ENCODE measurements around the gene NGRN.
"Not testable (repeated sequence)": the region's sequence is repeated elsewhere in the genome, so short reads cannot be mapped to it uniquely, and the experiment has no call there.

NGRN gene

DNA sequence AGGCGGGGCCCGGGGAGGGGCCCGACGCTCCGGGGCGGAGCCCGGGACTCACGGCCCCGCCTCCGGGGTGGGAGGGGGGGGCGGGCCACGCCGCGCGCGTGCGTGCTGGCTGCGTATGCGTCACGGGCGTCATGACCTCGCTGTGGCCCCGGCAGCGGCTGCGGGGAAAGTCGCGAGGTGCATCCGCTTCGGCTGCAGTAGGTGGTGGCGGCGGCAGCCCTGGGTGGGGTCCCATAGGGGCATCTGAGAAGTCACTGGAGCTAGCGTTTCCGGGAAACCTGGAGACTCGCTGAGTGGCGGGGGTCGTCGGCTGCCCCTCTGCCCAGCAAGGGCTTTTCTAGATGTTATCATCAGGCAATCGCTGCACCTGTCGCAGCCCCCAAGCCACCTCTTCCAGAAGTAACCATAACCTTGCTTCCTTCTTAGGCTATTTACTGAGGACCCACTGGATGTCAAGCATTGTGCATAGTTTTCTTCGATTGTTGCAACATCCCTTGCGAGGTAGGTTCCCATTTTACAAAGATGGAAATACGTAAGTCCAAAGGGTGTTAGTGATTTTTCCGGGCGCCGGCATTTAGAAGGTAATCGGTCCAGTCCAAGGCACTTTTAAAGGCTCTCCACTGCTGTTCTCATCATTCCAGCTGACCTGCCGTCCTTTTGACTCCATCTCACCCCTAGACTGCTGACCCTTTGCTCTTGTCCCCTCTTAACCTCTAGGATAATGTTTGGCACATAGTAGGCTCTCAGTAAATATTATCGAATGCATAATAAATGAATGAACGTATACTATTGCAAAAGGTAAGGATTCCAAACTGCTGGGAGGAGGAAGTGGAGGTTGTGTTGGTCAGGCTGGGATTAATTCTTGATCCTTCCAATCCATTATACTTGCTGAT lies 31.1 kb upstream of the NGRN start, which contains the start of gene GDPGP1:
TSS of gene GDPGP1 (plus strand) at position 114 of the 893 bp plus-strand sequence. CDS start 6,700 bp downstream, outside the sequence.
- no peak for DNase-seq (ENCODE audit: low read depth in 2 of 2)

DNA sequence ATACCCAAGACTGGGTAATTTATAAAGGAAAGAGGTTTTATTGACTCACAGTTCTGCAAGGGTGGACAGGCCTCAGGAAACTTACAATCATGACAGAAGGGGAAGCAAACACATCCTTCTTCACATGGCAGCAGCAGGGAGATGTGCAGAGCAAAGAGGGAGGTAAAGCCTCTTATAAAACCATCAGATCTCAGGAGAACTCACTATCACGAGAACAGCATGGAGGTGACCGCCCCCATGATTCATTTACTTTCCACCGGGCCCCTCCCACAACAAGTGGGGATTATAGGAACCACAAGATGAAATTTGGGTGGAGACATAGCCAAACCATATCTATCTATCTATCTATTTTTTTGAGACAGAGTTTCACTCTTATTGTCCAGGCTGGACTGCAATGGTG lies 26.1 kb upstream of the NGRN start:
- DNase-seq (ENCODE audit: low read depth in 2 of 2), result no peak

DNA sequence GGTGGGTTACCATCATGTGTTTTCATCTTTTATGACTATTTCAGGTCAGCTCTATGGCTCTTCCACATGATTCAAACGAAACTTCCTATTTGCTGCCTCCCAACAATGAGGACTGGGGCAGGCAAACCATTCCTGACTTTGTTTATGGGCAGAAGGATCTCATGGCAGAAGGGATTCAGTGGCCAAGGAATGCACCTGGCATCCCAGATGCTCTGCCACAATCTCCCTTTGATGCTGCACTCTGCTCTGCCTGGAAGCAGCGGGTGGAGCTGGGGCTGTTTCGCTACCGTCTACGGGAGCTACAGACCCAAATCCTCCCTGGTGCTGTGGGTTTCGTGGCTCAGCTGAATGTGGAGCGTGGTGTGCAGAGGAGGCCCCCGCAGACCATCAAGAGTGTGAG lies 24.6 kb upstream of the NGRN start:
- DNase-seq (ENCODE audit: low read depth in 2 of 2), result no peak

DNA sequence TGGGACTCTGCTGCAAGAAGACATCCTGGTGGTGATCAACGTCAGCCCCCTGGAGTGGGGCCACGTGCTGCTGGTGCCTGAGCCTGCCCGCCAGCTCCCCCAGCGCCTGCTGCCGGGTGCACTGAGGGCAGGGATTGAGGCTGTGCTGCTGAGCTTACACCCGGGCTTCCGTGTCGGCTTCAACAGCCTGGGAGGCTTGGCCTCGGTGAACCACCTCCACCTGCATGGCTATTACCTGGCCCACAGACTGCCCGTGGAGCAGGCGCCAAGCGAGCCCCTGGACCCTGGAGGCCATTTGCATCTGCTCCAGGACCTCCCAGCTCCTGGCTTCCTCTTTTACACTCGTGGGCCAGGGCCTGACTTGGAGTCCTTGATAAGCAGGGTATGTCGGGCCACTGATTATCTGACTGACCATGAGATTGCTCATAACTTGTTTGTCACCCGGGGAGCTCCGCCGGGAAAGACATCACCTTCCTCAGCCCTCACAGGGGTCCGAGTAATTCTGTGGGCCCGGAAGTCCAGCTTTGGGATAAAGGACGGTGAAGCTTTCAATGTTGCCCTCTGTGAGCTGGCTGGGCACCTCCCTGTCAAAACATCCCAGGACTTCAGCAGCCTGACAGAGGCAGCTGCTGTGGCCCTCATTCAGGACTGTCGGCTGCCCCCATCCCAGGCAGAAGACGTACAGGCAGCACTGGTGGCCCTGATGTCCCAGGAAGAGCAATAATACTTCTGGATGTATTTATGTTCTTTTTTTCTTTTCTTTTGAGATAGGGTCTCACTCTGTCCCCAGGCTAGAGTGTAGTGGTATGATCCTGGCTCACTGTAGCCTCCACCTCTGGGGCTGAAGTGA lies 23.9 kb upstream of the NGRN start:
- DNase-seq (ENCODE audit: low read depth in 2 of 2), result no peak

DNA sequence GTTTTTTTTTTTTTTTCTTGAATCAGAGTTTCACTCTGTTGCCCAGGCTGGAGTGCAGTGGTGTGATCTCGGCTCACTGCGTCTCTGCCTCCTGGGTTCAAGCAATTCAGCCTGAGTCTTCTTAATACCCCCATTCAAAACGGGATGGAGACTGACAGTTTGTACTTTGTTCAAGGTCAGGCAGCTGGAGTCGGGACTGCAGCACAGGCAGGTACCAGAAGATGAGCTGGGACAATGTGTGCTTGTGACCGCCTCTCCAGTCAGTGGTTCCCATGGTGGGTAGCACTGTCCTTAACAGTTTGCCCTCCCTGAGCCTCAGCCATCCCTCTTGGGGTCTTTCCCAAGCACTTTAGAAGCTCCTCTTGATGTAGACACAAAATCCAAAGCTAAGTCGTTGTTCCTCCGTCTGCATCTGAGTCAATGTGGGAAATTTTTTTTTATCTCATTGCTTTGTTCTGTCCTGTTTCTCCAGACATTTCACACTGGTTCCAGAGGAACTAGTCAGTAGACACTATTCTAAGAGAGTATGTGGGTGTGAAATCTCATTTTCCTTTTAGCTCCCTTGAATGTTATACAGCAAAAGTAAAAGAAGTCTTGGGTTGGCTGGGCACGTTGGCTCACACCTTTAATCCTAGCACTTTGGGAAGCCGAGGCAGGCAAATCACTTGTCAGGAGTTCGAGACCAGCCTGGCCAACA lies 21.4 kb upstream of the NGRN start:
- DNase-seq (ENCODE audit: low read depth in 2 of 2), result no peak

GRCh38 chr15:90248789-90249202 lies 16.7 kb upstream of the NGRN start:
- no peak for DNase-seq (ENCODE audit: low read depth in 2 of 2)

GRCh38 chr15:90249203-90249863 lies 16.1 kb upstream of the NGRN start, which contains the start of gene TTLL13:
Gene TTLL13, plus strand, starts transcription at chr15:90249556. Its CDS starts 1,075 bp downstream, at chr15:90250631.
- DNase-seq (ENCODE audit: low read depth in 2 of 2), result peak; percentile 65 to 93

GRCh38 chr15:90257776-90258175 lies 7.7 kb upstream of the NGRN start:
- no peak for DNase-seq (ENCODE audit: low read depth in 2 of 2)

GRCh38 chr15:90259524-90259923 lies 5.9 kb upstream of the NGRN start:
- no peak for DNase-seq (ENCODE audit: low read depth in 2 of 2)

- not testable (repeated sequence) for DNase-seq (ENCODE audit: low read depth in 2 of 2)
Measured at GRCh38 chr15:90260731-90261130, 4.7 kb upstream of the NGRN start.

DNA sequence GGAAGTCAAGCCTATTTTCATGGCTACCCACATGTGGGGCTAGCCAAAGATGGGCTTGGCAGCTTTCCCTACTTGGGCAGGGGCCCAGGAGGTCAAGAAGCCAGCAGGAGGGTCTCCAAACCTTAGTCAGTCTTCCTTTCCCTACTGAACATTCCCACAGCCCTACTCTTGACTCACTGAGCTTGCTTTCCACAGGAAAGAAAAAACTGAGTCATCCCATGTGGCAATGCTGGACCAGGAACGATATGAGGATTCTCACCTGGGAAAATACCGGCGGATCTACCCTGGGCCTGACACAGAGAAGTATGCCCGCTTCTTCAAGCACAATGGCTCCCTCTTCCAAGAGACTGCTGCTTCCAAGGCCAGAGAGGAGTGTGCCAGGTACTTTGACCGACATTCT lies 3.7 kb upstream of the NGRN start:
- DNase-seq (ENCODE audit: low read depth in 2 of 2), result no peak

DNA sequence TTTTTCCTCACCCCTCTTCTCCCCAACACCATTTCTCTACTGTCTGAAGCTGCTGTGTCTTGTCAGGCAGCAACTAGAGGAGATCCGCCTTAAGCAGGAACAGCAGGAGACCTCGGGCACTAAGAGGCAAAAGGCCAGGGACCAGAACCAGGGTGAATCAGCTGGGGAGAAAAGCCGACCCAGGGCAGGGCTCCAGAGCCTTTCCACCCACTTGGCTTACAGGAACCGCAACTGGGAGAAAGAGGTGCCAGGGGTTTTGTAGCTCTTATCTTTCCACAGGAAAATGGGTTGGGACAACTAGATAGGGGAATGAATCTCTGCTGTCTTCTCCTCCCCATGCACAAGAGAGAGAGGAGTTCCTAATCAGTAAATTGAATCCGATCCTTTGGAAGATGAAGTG lies 3.0 kb upstream of the NGRN start:
- no peak for DNase-seq (ENCODE audit: low read depth in 2 of 2)

DNA sequence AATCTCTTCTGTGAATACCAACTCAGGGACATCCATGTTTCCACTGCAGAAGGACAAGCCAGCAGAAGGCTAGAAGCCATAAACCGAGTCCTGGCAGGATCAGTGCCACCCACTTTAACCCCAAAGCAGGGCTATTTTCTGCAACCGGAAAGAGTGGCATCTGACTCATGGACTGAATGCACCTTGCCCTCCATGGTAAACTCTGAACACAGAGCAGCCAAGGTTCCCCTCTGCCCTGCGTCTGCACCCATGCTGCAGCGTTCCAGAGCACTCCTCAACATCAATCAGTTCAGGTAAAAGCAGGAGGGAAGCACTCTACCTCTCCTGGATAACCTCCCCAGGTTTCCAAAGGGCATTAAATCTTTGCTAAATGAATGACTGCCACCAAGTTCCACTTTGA lies 801 bp upstream of the NGRN start:
- DNase-seq (ENCODE audit: low read depth in 2 of 2), result peak in 1 of 2 experiments; percentile 14

DNA sequence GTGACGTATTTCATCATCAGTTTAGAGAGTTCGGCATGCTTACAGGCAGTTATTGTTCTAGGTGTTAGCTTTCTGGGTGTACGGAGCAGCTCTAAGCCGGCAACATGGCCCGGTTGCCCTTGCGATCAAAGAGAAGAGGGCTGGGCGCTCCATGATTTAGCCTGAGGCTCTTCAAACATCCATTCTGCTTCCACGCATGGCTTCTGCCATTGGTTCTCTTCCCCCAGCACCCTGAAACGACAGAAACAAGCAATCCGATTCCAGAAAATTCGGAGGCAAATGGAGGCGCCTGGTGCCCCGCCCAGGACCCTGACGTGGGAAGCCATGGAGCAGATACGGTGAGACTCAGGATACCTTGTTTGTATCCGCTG lies 574 bp downstream of the NGRN start:
- peak; percentile 18 to 48 for DNase-seq (ENCODE audit: low read depth in 2 of 2)

- no peak for DNase-seq (ENCODE audit: low read depth in 2 of 2)
Measured at GRCh38 chr15:90266485-90266884, 1.0 kb downstream of the NGRN start.

DNA sequence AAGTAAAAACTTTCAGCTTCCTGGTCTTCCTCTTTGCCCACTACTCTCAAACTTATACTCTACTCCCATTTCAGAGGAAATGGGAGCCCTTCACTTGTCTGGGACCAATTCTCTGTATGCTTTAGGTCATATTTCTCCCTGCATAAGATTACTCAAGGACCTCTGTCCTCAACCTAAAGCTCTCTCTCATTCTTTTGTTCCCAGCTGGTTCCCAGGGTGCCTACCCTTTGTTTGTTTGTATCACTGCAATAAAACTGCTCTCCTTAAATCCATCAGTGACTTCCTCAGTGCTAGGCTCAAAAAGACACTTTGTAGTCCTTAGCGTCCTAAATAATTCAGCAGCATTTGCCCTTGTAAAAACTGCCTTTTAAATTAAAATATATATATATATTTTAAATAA lies 2.9 kb downstream of the NGRN start:
- no peak for DNase-seq (ENCODE audit: low read depth in 2 of 2)

DNA sequence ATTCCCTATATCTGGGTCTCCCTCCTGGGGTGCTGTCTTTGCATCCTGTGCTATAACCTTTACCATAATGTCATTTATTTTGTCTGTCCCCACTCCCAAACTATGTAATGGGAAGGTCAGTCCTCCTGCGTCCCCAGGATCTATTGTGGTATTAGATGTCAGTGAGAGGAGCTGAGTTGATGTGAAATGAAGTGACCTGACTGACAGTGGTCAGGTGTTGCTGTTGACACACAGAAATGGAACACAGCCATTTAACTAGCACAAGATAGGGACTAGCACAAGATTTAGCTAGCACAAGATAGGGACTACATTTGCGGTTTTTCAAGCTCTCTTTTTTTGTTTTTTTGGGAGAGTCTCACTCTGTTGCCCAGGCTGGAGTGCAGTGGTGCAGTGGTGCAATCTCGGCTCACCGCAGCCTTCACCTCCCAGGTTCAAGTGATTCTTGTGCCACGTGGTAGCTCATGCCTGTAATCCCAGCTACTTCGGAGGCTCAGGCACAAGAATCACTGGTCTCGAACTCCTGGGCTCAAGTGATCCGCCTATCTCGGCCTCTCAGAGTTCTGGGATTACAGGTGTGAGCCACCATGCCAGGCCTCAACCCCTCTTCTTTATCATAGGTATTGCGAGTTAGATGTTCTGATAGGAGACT lies 5.2 kb downstream of the NGRN start:
- DNase-seq (ENCODE audit: low read depth in 2 of 2), result no peak

- DNase-seq (ENCODE audit: low read depth in 2 of 2), result no peak
Measured at GRCh38 chr15:90271459-90272166, 6.1 kb downstream of the NGRN start.

- DNase-seq (ENCODE audit: low read depth in 2 of 2), result not testable (repeated sequence)
Measured at GRCh38 chr15:90278467-90278866, 13.0 kb downstream of the NGRN start.

DNA sequence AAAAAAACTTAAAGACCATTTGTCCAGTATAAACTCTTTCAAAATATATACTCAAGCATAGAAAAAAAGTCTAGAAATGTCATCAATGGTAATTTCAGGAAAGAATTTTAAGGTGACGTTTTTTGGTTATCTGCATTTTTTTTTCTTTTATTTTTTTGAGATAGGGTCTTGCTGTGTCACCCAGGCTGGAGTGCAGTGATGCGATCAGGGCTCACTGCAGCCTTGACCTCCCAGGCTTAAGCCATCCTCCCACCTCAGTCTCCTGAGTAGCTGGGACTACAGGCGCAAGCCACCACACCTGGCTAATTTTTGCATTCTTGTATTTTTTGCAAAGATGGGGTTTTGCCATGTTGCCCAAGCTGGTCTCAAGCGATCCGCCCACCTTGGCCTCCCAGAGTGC lies 15.3 kb downstream of the NGRN start:
- DNase-seq (ENCODE audit: low read depth in 2 of 2), result not testable (repeated sequence)
